GM06990 (cell line): Measurements from ENCODE around the gene BIRC6.
"Not testable (repeated sequence)": the region's sequence is repeated elsewhere in the genome, so short reads cannot be mapped to it uniquely, and the experiment has no call there.

Source experiments
- DNase-seq: peaks from one replicate; pipeline ENCODE4 v3.0.0-alpha.2; 2011; ENCODE audit not compliant: insufficient read length; ENCODE audit errors: extremely low read depth
- H3K27me3 ChIP-seq: replicated peaks from 2 replicates; pipeline ENCODE4 v1.6.0; 2011; ENCODE audit warnings: low read length; ENCODE audit not compliant: control insufficient read depth, insufficient read depth
- H3K36me3 ChIP-seq: 2 replicates; pipeline ENCODE4 v1.5.1; 2011; ENCODE audit warnings: low read length; ENCODE audit not compliant: control insufficient read depth, insufficient read depth
- H3K4me3 ChIP-seq: replicated peaks from 2 replicates; pipeline ENCODE4 v1.5.1; 2011; ENCODE audit warnings: low read depth, mild to moderate bottlenecking, control low read depth, low read length
- CTCF ChIP-seq: IDR thresholded peaks from 2 replicates; pipeline ENCODE4 v1.5.1; 2011; ENCODE audit warnings: low read length, control low read depth, mild to moderate bottlenecking, inconsistent platforms; ENCODE audit not compliant: insufficient read depth, poor library complexity, severe bottlenecking

The BIRC6 gene

GRCh38 chr2:32366595-32366994 is 9.8 kb downstream of the BIRC6 start:
- no peak for TF ChIP-seq CTCF
- Histone ChIP-seq H3K4me3 (no peak overlapping the region), H3K27me3 (no peaks in the 10 kb centered on the region), H3K36me3 (no peaks in the 10 kb centered on the region)
- no peak for DNase-seq

GRCh38 chr2:32369222-32369621 is 12.4 kb downstream of the BIRC6 start:
- Histone ChIP-seq H3K27me3 (no peaks in the 10 kb centered on the region), H3K4me3 (no peak overlapping the region), H3K36me3 (no peaks in the 10 kb centered on the region)
- no peak for TF ChIP-seq CTCF
- no peak for DNase-seq

GRCh38 chr2:32370942-32371341 is 14.1 kb downstream of the BIRC6 start:
- DNase-seq, H3K27me3 ChIP-seq, H3K4me3 ChIP-seq, H3K36me3 ChIP-seq: not testable (repeated sequence)

GRCh38 chr2:32372519-32373182 is 15.8 kb downstream of the BIRC6 start:
- H3K4me3 ChIP-seq, result no peak overlapping the region
- H3K36me3 ChIP-seq, result no peaks in the 10 kb centered on the region
- H3K27me3 ChIP-seq, result no peaks in the 10 kb centered on the region
- TF ChIP-seq CTCF, result no peak
- DNase-seq, result no peak

- H3K36me3 ChIP-seq, result peaks cover 2% of the 10 kb centered on the region
- no peaks in the 10 kb centered on the region for H3K27me3 ChIP-seq
- DNase-seq, result no peak
- no peak overlapping the region for H3K4me3 ChIP-seq
- TF ChIP-seq CTCF, result no peak
Observed at GRCh38 chr2:32375228-32375892, 18.5 kb downstream of the BIRC6 start.

GRCh38 chr2:32376756-32377155 is 19.9 kb downstream of the BIRC6 start:
- Histone ChIP-seq H3K27me3 (no peaks in the 10 kb centered on the region), H3K36me3 (peaks cover 5% of the 10 kb centered on the region), H3K4me3 (no peak overlapping the region)
- TF ChIP-seq CTCF, result no peak
- no peak for DNase-seq
